K562 (cell line): ENCODE measurements around the gene FLAD1. TPM values are rescaled to one million over a fixed set of nuclear protein-coding genes. Genes with fewer than 3 reads are reported as not detected.

Source experiments
- ATAC-seq: fragments of 200-7000 bp; cut with Tn5 transposase; 3 replicates; pipeline ENCODE4 v1.9.1; 2020; ENCODE audit warnings: moderate library complexity
- BruUV-seq: library from RNA; stranded (reverse); fragments of 400-500 nt; replicated peaks from 2 replicates; lab custom pipeline; 2021; lab: Mats Ljungman, UMichigan
- CTCF ChIA-PET: fragments of 300-600 bp; formaldehyde crosslinking; extraction: SDS; loops from one replicate; lab custom pipeline; 2021; ENCODE audit warnings: low intra/inter-chr PET ratio; lab: Yijun Ruan, JAX
- POLR2A ChIA-PET: fragments of 300-600, 350-650 bp; sonication (Branson Sonifier 250); formaldehyde crosslinking; extraction: SDS; loops from one replicate; lab custom pipeline; 2021; ENCODE audit warnings: antibody characterized with exemption, inconsistent platforms; lab: Yijun Ruan, JAX
- DNase-seq, 4 experiments: peaks; one replicate each; pipeline versions ENCODE4 v3.0.0 to v3.0.0-alpha.2; 2011 to 2018; ENCODE audit warnings: low spot score in 3 of 4, mixed read lengths in 3 of 4; ENCODE audit errors: extremely low read depth in 1 of 4
- FAIRE-seq: peaks from 2 replicates; lab custom pipeline; 2011; peaks lifted over from hg19 to GRCh38; lab: Jason Lieb, UNC
- H2AFZ ChIP-seq: 2 replicates; pipeline ENCODE4 v1.6.0; 2011; ENCODE audit warnings: low read depth, low read length, control low read depth, inconsistent platforms
- H3K27ac ChIP-seq: fragments of 200-600 bp; 3 replicates; pipeline ENCODE4 v1.8.0; 2011; ENCODE audit warnings: low read depth, mild to moderate bottlenecking, control low read depth, inconsistent platforms, low read length, moderate library complexity, mixed read lengths; ENCODE audit errors: extremely low read depth
- H3K27me3 ChIP-seq, 2 experiments: fragments of 300-600 bp in 1 of 2; 2 replicates in 1 of 2; 3 replicates in 1 of 2; pipeline versions ENCODE4 v1.6.0 to v1.8.0; 2011; ENCODE audit warnings: inconsistent platforms in 2 of 2, low read length in 2 of 2, mild to moderate bottlenecking in 1 of 2, mixed read lengths in 1 of 2, moderate library complexity in 1 of 2; ENCODE audit not compliant: control insufficient read depth in 2 of 2, insufficient read depth in 2 of 2
- H3K36me3 ChIP-seq: fragments of 300-600 bp; 3 replicates; pipeline ENCODE4 v1.8.0; 2011; ENCODE audit warnings: mild to moderate bottlenecking, low read length, inconsistent platforms; ENCODE audit not compliant: control insufficient read depth, insufficient read depth
- H3K4me1 ChIP-seq, 2 experiments: fragments of 200-600 bp in 1 of 2; replicated peaks in 1 of 2; 2 replicates in 1 of 2; 3 replicates in 1 of 2; pipeline versions ENCODE4 v1.5.1 to v1.8.0; 2011; ENCODE audit warnings: inconsistent platforms in 2 of 2, low read length in 2 of 2, mild to moderate bottlenecking in 1 of 2, mixed read lengths in 1 of 2, moderate library complexity in 1 of 2; ENCODE audit not compliant: control insufficient read depth in 2 of 2, insufficient read depth in 2 of 2
- H3K4me2 ChIP-seq: 2 replicates; pipeline ENCODE4 v1.6.1; 2011; ENCODE audit warnings: low read length, control low read depth, inconsistent platforms, mixed read lengths; ENCODE audit not compliant: insufficient read depth
- H3K4me3 ChIP-seq: fragments of 200-600 bp; sonication (generic), shearing (Covaris generic); 2 replicates; pipeline ENCODE4 v1.5.1; 2016; ENCODE audit warnings: control low read depth, inconsistent platforms
- H3K79me2 ChIP-seq: fragments of 200-600 bp; 3 replicates; pipeline ENCODE4 v1.8.0; 2011; ENCODE audit warnings: low read length, inconsistent platforms; ENCODE audit not compliant: control insufficient read depth, insufficient read depth
- H3K9ac ChIP-seq, 2 experiments: 2 replicates each; pipeline versions ENCODE4 v1.6.0 to v1.6.1; 2011; ENCODE audit warnings: low read depth in 2 of 2, low read length in 2 of 2, control low read depth in 1 of 2, inconsistent platforms in 1 of 2, mild to moderate bottlenecking in 1 of 2, mixed read lengths in 1 of 2; ENCODE audit not compliant: insufficient read depth in 1 of 2
- H3K9me1 ChIP-seq: one replicate; pipeline ENCODE4 v1.6.0; 2011; ENCODE audit warnings: inconsistent platforms, mild to moderate bottlenecking, low read length, moderate library complexity; ENCODE audit not compliant: control insufficient read depth, insufficient read depth
- H3K9me3 ChIP-seq: replicated peaks from 2 replicates; pipeline ENCODE4 v1.5.1; 2011; ENCODE audit warnings: low read depth, low read length, inconsistent platforms; ENCODE audit not compliant: control insufficient read depth, insufficient read depth
- H4K20me1 ChIP-seq: replicated peaks from 2 replicates; pipeline ENCODE4 v1.6.1; 2011; ENCODE audit warnings: low read length, inconsistent platforms, mixed read lengths; ENCODE audit not compliant: control insufficient read depth, insufficient read depth
- STAT6 ChIP-seq: sonication (generic); formaldehyde crosslinking; IDR thresholded peaks from 2 replicates; pipeline ENCODE4 v1.8.1; 2023; ENCODE audit warnings: mild to moderate bottlenecking, missing genetic modification reagents
- ZFP36 ChIP-seq: fragments of 150-350 bp; IDR thresholded peaks from 2 replicates; pipeline ENCODE4 v1.6.1; 2018; ENCODE audit warnings: low read length, low read depth; ENCODE audit not compliant: partially characterized antibody
- WGBS: fragments of 100-300 bp; shearing (Covaris generic); methylation state at CpG from one replicate; pipeline ENCODE4 v1.1.6; 2016; ENCODE audit warnings: low coverage, mixed read lengths; ENCODE audit not compliant: insufficient coverage; ENCODE audit errors: missing lambda C conversion rate; 5-methylcytosine and 5-hydroxymethylcytosine counted together
- in situ Hi-C: fragments of 300-500 bp; cut with MboI; formaldehyde crosslinking; loops from 4 replicates; pipeline ENCODE4 v1.15.0; 2018; ENCODE audit warnings: inconsistent platforms, mixed read lengths
- intact Hi-C: fragments of 100-400 bp; cut with micrococcal nuclease; formaldehyde crosslinking; loops from 2 replicates; pipeline ENCODE4 v1.14.2; 2022
- polyA plus RNA-seq, 8 experiments: library from polyadenylated mRNA; depleted of rRNA in 4 of 8; stranded (reverse) in 5 of 8; unstranded in 3 of 8; fragments of >200 nt; fragmentation: Nextera tagmentation in 2 of 8; fragmentation: Illumina TruSeq in 1 of 8; extraction: Ambion mirVana in 2 of 8; extraction: Trizol in 1 of 8; gene quantifications; 2 replicates each; pipeline versions ENCODE4 v1.2.1 to v1.2.3, GENCODE V29; 2011 to 2014; ENCODE audit warnings: inconsistent platforms in 1 of 8, missing spikeins in 1 of 8
- total RNA-seq, 7 experiments: library from RNA; depleted of rRNA in 6 of 7; stranded (reverse); fragments of >200 nt in 6 of 7; fragmentation: Illumina TruSeq in 2 of 7; extraction: Trizol in 2 of 7; gene quantifications; 2 replicates each; pipeline versions ENCODE4 v1.2.1 to v1.2.3, GENCODE V29; 2011 to 2021; ENCODE audit warnings: low replicate concordance in 1 of 7

The FLAD1 gene
- total and polyA plus RNA-seq, 9 of the 15 experiments (the other 6 are each of a cell fraction or from before 2014, with no cell fraction given): 24.9 to 85.8 (median 67.0) TPM

- no peak overlapping the region for H3K4me3 ChIP-seq
- BruUV-seq: TSS peak; percentile 65
- 60% methylated on average over 14 of the region's 15 CpGs for WGBS
- H3K36me3 ChIP-seq: no peaks in the 10 kb centered on the region; the same call in 2 of the 3 replicates
- no peaks in the 10 kb centered on the region for H3K27me3 ChIP-seq
- H3K4me2 ChIP-seq: no peak overlapping the region
- no peaks in the 10 kb centered on the region for H3K79me2 ChIP-seq
- FAIRE-seq (no peak), DNase-seq (no peak), ATAC-seq (no peak)
- no peak overlapping the region for H2AFZ ChIP-seq
- ChIA-PET POLR2A (interaction anchor here (0.6 to 1.0 kb wide), 4 partner anchors 9 to 409 kb away, joined by 3 to 4 read pairs (median 4); partner anchors contain the start of gene SHC1), CTCF (interaction anchor here (0.7 to 1.4 kb wide), 2 partner anchors 117 to 386 kb away, joined by 4 read pairs; no protein-coding TSS in a partner anchor)
- H3K9me3 ChIP-seq: no peaks in the 10 kb centered on the region
- H3K4me1 ChIP-seq: peaks cover 25 to 53% of the 10 kb centered on the region in 2 experiments; a peak in 4 of 5 replicates
- in situ Hi-C loops: no loop called here
- peak overlapping the region in 1 of 2 experiments; percentile 81; a peak in 1 of 4 replicates for H3K9ac ChIP-seq
- no peak for TF ChIP-seq STAT6 (CRISPR knock-in tag)
- TF ChIP-seq ZFP36: peak; percentile 92
- H3K9me1 ChIP-seq: no peaks in the 10 kb centered on the region
- H3K27ac ChIP-seq: no peak overlapping the region
- intact Hi-C loops: no loop called here
- 0 out of 2 replicates have a peak, but pooled peaks cover 3% of the 10 kb centered on the region for H4K20me1 ChIP-seq
These were observed 37.8 kb upstream of the FLAD1 start for GRCh38 chr1:154945160-154945961.
